Stimulated activated CD8-positive, alpha-beta memory T cell treated with anti-CD3 and anti-CD28 coated beads, Interleukin-15, amount 100 ng/mL, for 4 hours (primary cell): ENCODE measurements around the gene APBA1.

Experiments used
- DNase-seq, 2 donors: peaks; one replicate each; pipeline ENCODE4 v3.0.0-alpha.2; 2020; ENCODE audit warnings: low read depth in 2 of 2

APBA1 gene

GRCh38 chr9:69671879-69672595 lies at the start of gene APBA1:
APBA1 (minus strand) TSS chr9:69672371.
- DNase-seq, result peak in 1 of 2 donors; percentile 45

GRCh38 chr9:69719983-69720382 lies 47.8 kb upstream of the APBA1 start:
- no peak for DNase-seq

- no peak for DNase-seq
Observed at GRCh38 chr9:69719367-69719766, 47.2 kb upstream of the APBA1 start.

- no peak for DNase-seq
Observed at GRCh38 chr9:69718218-69718617, 46.0 kb upstream of the APBA1 start.

- no peak for DNase-seq
Observed at GRCh38 chr9:69715825-69716224, 43.7 kb upstream of the APBA1 start.

GRCh38 chr9:69715096-69715495 lies 42.9 kb upstream of the APBA1 start:
- DNase-seq, result no peak

- DNase-seq, result no peak
Observed at GRCh38 chr9:69697475-69697874, 25.3 kb upstream of the APBA1 start.

- DNase-seq, result no peak
Observed at GRCh38 chr9:69696802-69697201, 24.6 kb upstream of the APBA1 start.

GRCh38 chr9:69689991-69690538 lies 17.9 kb upstream of the APBA1 start:
- no peak for DNase-seq

- DNase-seq, result no peak
Observed at GRCh38 chr9:69683927-69684326, 11.8 kb upstream of the APBA1 start.

GRCh38 chr9:69678843-69679538 lies 6.8 kb upstream of the APBA1 start:
- no peak for DNase-seq

GRCh38 chr9:69677931-69678330 lies 5.8 kb upstream of the APBA1 start:
- DNase-seq, result no peak

- DNase-seq, result no peak
Observed at GRCh38 chr9:69675563-69675962, 3.4 kb upstream of the APBA1 start.

GRCh38 chr9:69674716-69675438 lies 2.7 kb upstream of the APBA1 start:
- DNase-seq, result no peak

GRCh38 chr9:69674112-69674685 lies 2.0 kb upstream of the APBA1 start:
- no peak for DNase-seq

GRCh38 chr9:69673311-69673640 lies 1.1 kb upstream of the APBA1 start:
- no peak for DNase-seq

- peak; percentile 28 to 38 for DNase-seq
Observed at GRCh38 chr9:69672596-69673310, 582 bp upstream of the APBA1 start.

- DNase-seq, result no peak
Observed at GRCh38 chr9:69671311-69671878, 776 bp downstream of the APBA1 start.

GRCh38 chr9:69667306-69667705 lies 4.9 kb downstream of the APBA1 start:
- no peak for DNase-seq

GRCh38 chr9:69660304-69660703 lies 11.9 kb downstream of the APBA1 start:
- no peak for DNase-seq

GRCh38 chr9:69658987-69659675 lies 13.0 kb downstream of the APBA1 start:
- DNase-seq, result no peak
